Breast epithelium (tissue), 3 donors: ENCODE measurements around the gene HIPK4.

Experiments
- POLR2A ChIP-seq: fragments of 450-650 bp; IDR thresholded peaks from one replicate; pipeline ENCODE4 v1.6.1; 2016; ENCODE audit warnings: antibody characterized with exemption, mild to moderate bottlenecking, moderate library complexity
- TF ChIP-seq, protein P1 (sequence below), 3 donors: fragments of 450-650 bp; IDR thresholded peaks; one replicate each; pipeline ENCODE4 v1.5.1; 2016 to 2017; ENCODE audit warnings: antibody characterized with exemption in 3 of 3, mild to moderate bottlenecking in 3 of 3, moderate library complexity in 3 of 3

DNA sequence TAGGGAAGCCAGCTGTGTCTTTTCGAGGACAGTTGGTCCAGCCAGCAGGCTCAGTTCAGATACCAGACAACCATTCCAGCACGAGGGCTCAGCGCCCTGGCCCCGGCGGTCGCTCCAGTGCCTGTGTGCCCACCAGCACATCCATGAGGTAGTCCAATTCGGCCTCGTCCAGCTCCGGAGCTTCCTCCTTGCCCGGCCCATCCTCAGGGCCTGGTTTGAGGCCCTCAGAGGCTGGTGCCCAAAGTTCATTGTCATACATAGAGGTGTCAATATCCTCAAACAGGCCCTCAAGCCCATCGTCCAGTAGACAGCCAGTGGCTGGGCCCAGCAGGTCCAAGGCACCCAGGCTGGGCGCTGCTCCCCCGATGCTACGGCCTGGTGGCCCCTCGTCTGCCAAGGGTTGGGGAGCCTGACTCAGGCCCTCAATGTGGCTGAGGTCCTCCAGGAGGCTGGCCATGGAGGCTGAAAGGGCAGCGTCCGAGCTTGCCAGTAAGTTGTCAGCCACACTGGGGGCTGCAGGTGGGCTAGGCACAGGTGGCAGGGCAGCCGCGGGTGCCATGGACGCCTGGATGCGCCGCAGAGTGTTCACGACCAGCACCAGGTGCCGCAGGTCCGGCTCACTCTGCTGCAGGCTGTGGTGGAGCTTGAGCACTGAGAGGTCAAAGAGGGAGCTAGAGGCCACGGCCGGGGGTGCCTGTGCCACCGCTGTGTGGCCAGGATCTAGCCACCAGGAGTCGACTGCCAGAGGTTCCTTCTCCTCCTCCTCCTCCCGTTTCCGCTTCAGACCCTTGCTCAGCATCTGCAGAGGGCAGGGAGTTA lies 33.0 kb upstream of the HIPK4 start:
- TF ChIP-seq, protein P1, sequence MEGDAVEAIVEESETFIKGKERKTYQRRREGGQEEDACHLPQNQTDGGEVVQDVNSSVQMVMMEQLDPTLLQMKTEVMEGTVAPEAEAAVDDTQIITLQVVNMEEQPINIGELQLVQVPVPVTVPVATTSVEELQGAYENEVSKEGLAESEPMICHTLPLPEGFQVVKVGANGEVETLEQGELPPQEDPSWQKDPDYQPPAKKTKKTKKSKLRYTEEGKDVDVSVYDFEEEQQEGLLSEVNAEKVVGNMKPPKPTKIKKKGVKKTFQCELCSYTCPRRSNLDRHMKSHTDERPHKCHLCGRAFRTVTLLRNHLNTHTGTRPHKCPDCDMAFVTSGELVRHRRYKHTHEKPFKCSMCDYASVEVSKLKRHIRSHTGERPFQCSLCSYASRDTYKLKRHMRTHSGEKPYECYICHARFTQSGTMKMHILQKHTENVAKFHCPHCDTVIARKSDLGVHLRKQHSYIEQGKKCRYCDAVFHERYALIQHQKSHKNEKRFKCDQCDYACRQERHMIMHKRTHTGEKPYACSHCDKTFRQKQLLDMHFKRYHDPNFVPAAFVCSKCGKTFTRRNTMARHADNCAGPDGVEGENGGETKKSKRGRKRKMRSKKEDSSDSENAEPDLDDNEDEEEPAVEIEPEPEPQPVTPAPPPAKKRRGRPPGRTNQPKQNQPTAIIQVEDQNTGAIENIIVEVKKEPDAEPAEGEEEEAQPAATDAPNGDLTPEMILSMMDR (IDR thresholded peaks at IDR 0.05): no peak
- TF ChIP-seq POLR2A: no peak
